ENCODE results near the gene GAS6. TPM values are rescaled to one million over a fixed set of nuclear protein-coding genes. Genes with fewer than 3 reads are reported as not detected.
A peak's percentile ranks its signal among the peaks of the same experiment; 100 is the strongest.
"Not testable (repeated sequence)": the region's sequence is repeated elsewhere in the genome, so short reads cannot be mapped to it uniquely, and the experiment has no call there.

The GAS6 gene
- total and polyA plus RNA-seq, 7 experiments from 2014 or later: 0.38 to 5.5 (median 3.0) TPM; not detected in 1

- peaks cover 0 to 23% of the 10 kb centered on the region in 2 donors for H3K4me1 ChIP-seq (ENCODE audit: control insufficient read depth in 2 of 2, insufficient read depth in 2 of 2, low read length in 2 of 2)
- H3K27me3 Mint-ChIP-seq: peaks cover 0 to 4% (median 0%) of the 10 kb centered on the region in 5 donors
- H3K36me3 Mint-ChIP-seq: peaks cover 0 to 6% (median 0%) of the 10 kb centered on the region in 5 donors
- no peaks in the 10 kb centered on the region for H3K27me3 ChIP-seq (ENCODE audit: control insufficient read depth in 2 of 2, insufficient read depth in 2 of 2, low read length in 2 of 2)
- H3K4me1 Mint-ChIP-seq: peaks cover 9 to 23% (median 14%) of the 10 kb centered on the region in 7 donors
- ChIA-PET POLR2A (interaction anchor here (0.7 kb wide), 1 partner anchor 115 kb away, joined by 3 read pairs; no protein-coding TSS in a partner anchor), CTCF (no interaction called here)
- peaks cover 0 to 6% (median 0%) of the 10 kb centered on the region in 11 donors for H3K9me3 Mint-ChIP-seq
- no peak overlapping the region for H3K27ac ChIP-seq (ENCODE audit: low read depth, low read length)
- H3K4me3 Mint-ChIP-seq: no peak overlapping the region
- no peaks in the 10 kb centered on the region for H3K36me3 ChIP-seq (ENCODE audit: control insufficient read depth in 2 of 3, insufficient read depth in 3 of 3, low read length in 3 of 3)
- DNase-seq: no peak
- no peak overlapping the region for H3K4me3 ChIP-seq (ENCODE audit: low read length)
- no peak for ATAC-seq
- intact Hi-C loops (cut with micrococcal nuclease): no loop called here
- H3K9me3 ChIP-seq (ENCODE audit: control insufficient read depth in 2 of 3, low read length in 3 of 3): no peaks in the 10 kb centered on the region
- no peak overlapping the region for H3K27ac Mint-ChIP-seq
Observed at GRCh38 chr13:113838711-113839201, 25.1 kb downstream of the GAS6 start.

GRCh38 chr13:113837560-113838355 is 26.1 kb downstream of the GAS6 start:
- Histone ChIP-seq H3K36me3 (ENCODE audit: control insufficient read depth in 2 of 3, insufficient read depth in 3 of 3, low read length in 3 of 3) (no peaks in the 10 kb centered on the region), H3K9me3 (ENCODE audit: control insufficient read depth in 2 of 3, low read length in 3 of 3) (no peaks in the 10 kb centered on the region), H3K27ac (ENCODE audit: low read depth, low read length) (no peak overlapping the region), H3K4me3 (ENCODE audit: low read length) (no peak overlapping the region), H3K27me3 (ENCODE audit: control insufficient read depth in 2 of 2, insufficient read depth in 2 of 2, low read length in 2 of 2) (no peaks in the 10 kb centered on the region), H3K4me1 (ENCODE audit: control insufficient read depth in 2 of 2, insufficient read depth in 2 of 2, low read length in 2 of 2) (peaks cover 0 to 23% of the 10 kb centered on the region in 2 donors)
- ChIA-PET POLR2A (no interaction called here), CTCF (no interaction called here)
- DNase-seq (no peak), ATAC-seq (no peak)
- intact Hi-C loops (cut with micrococcal nuclease): no loop called here
- peaks cover 0 to 6% (median 0%) of the 10 kb centered on the region in 11 donors for H3K9me3 Mint-ChIP-seq
- H3K36me3 Mint-ChIP-seq: peaks cover 0 to 6% (median 0%) of the 10 kb centered on the region in 5 donors
- H3K4me3 Mint-ChIP-seq: no peak overlapping the region
- H3K27me3 Mint-ChIP-seq: peaks cover 0 to 4% (median 0%) of the 10 kb centered on the region in 5 donors
- peak overlapping the region in 1 of 9 donors; percentile 58 for H3K27ac Mint-ChIP-seq
- peaks cover 5 to 21% (median 14%) of the 10 kb centered on the region in 7 donors for H3K4me1 Mint-ChIP-seq

- Mint-ChIP-seq H3K4me3 (no peak overlapping the region), H3K9me3 (peaks cover 0 to 5% (median 0%) of the 10 kb centered on the region in 11 donors), H3K27ac (peak overlapping the region in 1 of 9 donors; percentile 18), H3K27me3 (peaks cover 0 to 4% (median 0%) of the 10 kb centered on the region in 5 donors), H3K36me3 (peaks cover 0 to 5% (median 0%) of the 10 kb centered on the region in 5 donors), H3K4me1 (peaks cover 2 to 19% (median 10%) of the 10 kb centered on the region in 7 donors)
- POLR2A ChIA-PET: no interaction called here
- H3K36me3 ChIP-seq (ENCODE audit: control insufficient read depth in 2 of 3, insufficient read depth in 3 of 3, low read length in 3 of 3): no peaks in the 10 kb centered on the region
- no peak for ATAC-seq
- DNase-seq: no peak
- no peaks in the 10 kb centered on the region for H3K9me3 ChIP-seq (ENCODE audit: control insufficient read depth in 2 of 3, low read length in 3 of 3)
- intact Hi-C loops (cut with micrococcal nuclease): no loop called here
- H3K27me3 ChIP-seq (ENCODE audit: control insufficient read depth in 2 of 2, insufficient read depth in 2 of 2, low read length in 2 of 2): no peaks in the 10 kb centered on the region
- peaks cover 0 to 18% of the 10 kb centered on the region in 2 donors for H3K4me1 ChIP-seq (ENCODE audit: control insufficient read depth in 2 of 2, insufficient read depth in 2 of 2, low read length in 2 of 2)
- no peak overlapping the region for H3K4me3 ChIP-seq (ENCODE audit: low read length)
- no peak overlapping the region for H3K27ac ChIP-seq (ENCODE audit: low read depth, low read length)
- CTCF ChIA-PET: no interaction called here
Observed at GRCh38 chr13:113836768-113837559, 26.9 kb downstream of the GAS6 start.

- no peak for DNase-seq
- peak overlapping the region in 1 of 9 donors; percentile 63 for H3K27ac Mint-ChIP-seq
- no peaks in the 10 kb centered on the region for H3K27me3 ChIP-seq (ENCODE audit: control insufficient read depth in 2 of 2, insufficient read depth in 2 of 2, low read length in 2 of 2)
- intact Hi-C loops (cut with micrococcal nuclease): no loop called here
- H3K4me3 Mint-ChIP-seq: peak overlapping the region in 2 of 10 donors; percentile 30 to 58
- H3K4me3 ChIP-seq (ENCODE audit: low read length): no peak overlapping the region
- no peaks in the 10 kb centered on the region for H3K9me3 Mint-ChIP-seq
- H3K4me1 Mint-ChIP-seq: peaks cover 0 to 13% (median 0%) of the 10 kb centered on the region in 7 donors
- H3K9me3 ChIP-seq (ENCODE audit: control insufficient read depth in 2 of 3, low read length in 3 of 3): no peaks in the 10 kb centered on the region
- CTCF ChIA-PET: no interaction called here
- H3K27me3 Mint-ChIP-seq: no peaks in the 10 kb centered on the region
- no peaks in the 10 kb centered on the region for H3K36me3 Mint-ChIP-seq
- peaks cover 0 to 7% of the 10 kb centered on the region in 2 donors for H3K4me1 ChIP-seq (ENCODE audit: control insufficient read depth in 2 of 2, insufficient read depth in 2 of 2, low read length in 2 of 2)
- H3K27ac ChIP-seq (ENCODE audit: low read depth, low read length): no peak overlapping the region
- POLR2A ChIA-PET: no interaction called here
- ATAC-seq: no peak
- H3K36me3 ChIP-seq (ENCODE audit: control insufficient read depth in 2 of 3, insufficient read depth in 3 of 3, low read length in 3 of 3): no peaks in the 10 kb centered on the region
Observed at GRCh38 chr13:113835461-113836270, 28.2 kb downstream of the GAS6 start.

- peak overlapping the region in 1 of 9 donors; percentile 20 for H3K27ac Mint-ChIP-seq
- H3K27me3 Mint-ChIP-seq: no peaks in the 10 kb centered on the region
- H3K27ac ChIP-seq (ENCODE audit: low read depth, low read length): no peak overlapping the region
Observed at GRCh38 chr13:113834496-113835200, 29.2 kb downstream of the GAS6 start.

GRCh38 chr13:113834006-113834405 is 29.9 kb downstream of the GAS6 start:
- H3K9me3 Mint-ChIP-seq; H3K36me3 ChIP-seq (ENCODE audit: control insufficient read depth in 2 of 3, insufficient read depth in 3 of 3, low read length in 3 of 3); H3K27ac ChIP-seq (ENCODE audit: low read depth, low read length); H3K27me3 ChIP-seq (ENCODE audit: control insufficient read depth in 2 of 2, insufficient read depth in 2 of 2, low read length in 2 of 2); DNase-seq; POLR2A ChIA-PET; CTCF ChIA-PET; H3K27me3 Mint-ChIP-seq; H3K4me1 ChIP-seq (ENCODE audit: control insufficient read depth in 2 of 2, insufficient read depth in 2 of 2, low read length in 2 of 2); H3K4me3 ChIP-seq (ENCODE audit: low read length); ATAC-seq; H3K4me3 Mint-ChIP-seq; H3K9me3 ChIP-seq (ENCODE audit: control insufficient read depth in 2 of 3, low read length in 3 of 3); intact Hi-C loops (cut with micrococcal nuclease); H3K36me3 Mint-ChIP-seq; H3K27ac Mint-ChIP-seq: not testable (repeated sequence)
- H3K4me1 Mint-ChIP-seq: peaks cover 0 to 13% (median 0%) of the 10 kb centered on the region in 7 donors

More at GRCh38 chr13:113834496-113835200, 29.2 kb downstream of the GAS6 start:
- H3K4me3 Mint-ChIP-seq: no peak overlapping the region
- DNase-seq (no peak), ATAC-seq (no peak)
- POLR2A ChIA-PET: interaction anchor here (0.6 kb wide), 1 partner anchor 94 kb away, joined by 3 read pairs; no protein-coding TSS in a partner anchor
- Histone ChIP-seq H3K4me3 (ENCODE audit: low read length) (no peak overlapping the region), H3K9me3 (ENCODE audit: control insufficient read depth in 2 of 3, low read length in 3 of 3) (no peaks in the 10 kb centered on the region), H3K27me3 (ENCODE audit: control insufficient read depth in 2 of 2, insufficient read depth in 2 of 2, low read length in 2 of 2) (no peaks in the 10 kb centered on the region), H3K4me1 (ENCODE audit: control insufficient read depth in 2 of 2, insufficient read depth in 2 of 2, low read length in 2 of 2) (no peaks in the 10 kb centered on the region), H3K36me3 (ENCODE audit: control insufficient read depth in 2 of 3, insufficient read depth in 3 of 3, low read length in 3 of 3) (no peaks in the 10 kb centered on the region)
- CTCF ChIA-PET: no interaction called here
- H3K36me3 Mint-ChIP-seq: no peaks in the 10 kb centered on the region
- intact Hi-C loops (cut with micrococcal nuclease): no loop called here
- H3K4me1 Mint-ChIP-seq: peaks cover 0 to 13% (median 0%) of the 10 kb centered on the region in 7 donors
- H3K9me3 Mint-ChIP-seq: no peaks in the 10 kb centered on the region

Data from naive thymus-derived CD4-positive, alpha-beta T cell (primary cell).